Nasal cavity respiratory epithelium epithelial cell of viscerocranial mucosa (primary cell): ENCODE data around the gene KRT6C. TPM values are rescaled to one million over a fixed set of nuclear protein-coding genes. Genes with fewer than 3 reads are reported as not detected.

Experiments
- total RNA-seq: library from RNA; depleted of rRNA; stranded (reverse); fragments of >200 nt; gene quantifications from 2 replicates; pipeline ENCODE4 v1.2.3, GENCODE V29; 2014

Gene KRT6C
- total RNA-seq, result 171 and 249 TPM in 2 replicates

GRCh38 chr12:52473768-52474167 lies at the start of gene KRT6C:
Gene KRT6C, minus strand, starts transcription at chr12:52473805. Its CDS starts 68 bp downstream, at chr12:52473737.

GRCh38 chr12:52519826-52520662 lies 46.4 kb upstream of the KRT6C start, which contains the start of gene KRT5:
Gene KRT5, minus strand, starts transcription at chr12:52520394. Its CDS starts 98 bp downstream, at chr12:52520296.

GRCh38 chr12:52493172-52493571 lies 19.6 kb upstream of the KRT6C start, which contains the start of gene KRT6A:
Gene KRT6A, minus strand, starts transcription at chr12:52493257. Its CDS starts 69 bp downstream, at chr12:52493188.

GRCh38 chr12:52452101-52452500 lies 21.5 kb downstream of the KRT6C start, which contains the start of gene KRT6B:
Gene KRT6B, minus strand, starts transcription at chr12:52452146. Its CDS starts 68 bp downstream, at chr12:52452078.

GRCh38 chr12:52434081-52434733 lies 39.4 kb downstream of the KRT6C start, which contains the start of gene KRT75:
Gene KRT75, minus strand, starts transcription at chr12:52434371. Its CDS starts 67 bp downstream, at chr12:52434304.

Other genes with a start within 250 kb of the KRT6C start
- gene KRT7, start 240.6 kb downstream of the KRT6C start, total RNA-seq, result 655 and 771 TPM in 2 replicates
- gene KRT86, start 199.2 kb downstream of the KRT6C start, total RNA-seq, result 0.07 and 1.0 TPM in 2 replicates
- gene KRT81, start 182.3 kb downstream of the KRT6C start, total RNA-seq, result 9.1 and 256 TPM in 2 replicates
- gene KRT83, start 152.4 kb downstream of the KRT6C start, total RNA-seq, result not detected in 2 replicates
- gene KRT85, start 106.3 kb downstream of the KRT6C start, total RNA-seq, result not detected in 2 replicates
- 0.07 TPM in 1 of 2 replicates, not detected in the other for gene KRT84, start 88.2 kb downstream of the KRT6C start, total RNA-seq
- not detected in 2 replicates for gene KRT82, start 67.5 kb downstream of the KRT6C start, total RNA-seq
- 0.78 and 5.1 TPM in 2 replicates for gene KRT75, start 39.4 kb downstream of the KRT6C start, total RNA-seq
- gene KRT6B, start 21.7 kb downstream of the KRT6C start, total RNA-seq, result 369 and 1,719 TPM in 2 replicates
- 14,274 and 14,814 TPM in 2 replicates for gene KRT6A, start 19.5 kb upstream of the KRT6C start, total RNA-seq
- gene KRT5, start 46.6 kb upstream of the KRT6C start, total RNA-seq, result 6,718 and 16,450 TPM in 2 replicates
- gene KRT71, start 79.3 kb upstream of the KRT6C start, total RNA-seq, result not detected in 2 replicates
- 0.36 TPM in 1 of 2 replicates, not detected in the other for gene KRT74, start 100.0 kb upstream of the KRT6C start, total RNA-seq
- gene KRT72, start 127.7 kb upstream of the KRT6C start, total RNA-seq, result not detected in 2 replicates
- gene KRT73, start 144.8 kb upstream of the KRT6C start, total RNA-seq, result not detected in 2 replicates
- gene KRT2, start 178.4 kb upstream of the KRT6C start, total RNA-seq, result not detected in 2 replicates
- 0.34 TPM in 1 of 2 replicates, not detected in the other for gene KRT1, start 206.6 kb upstream of the KRT6C start, total RNA-seq
- gene KRT77, start 229.7 kb upstream of the KRT6C start, total RNA-seq, result not detected in 2 replicates